ENCODE results near the gene DSCAM.

GRCh38 chr21:40846103-40846502, 855 bp downstream of the DSCAM start:
- TF ChIP-seq TAF1 (IDR thresholded peaks at IDR 0.05; ENCODE audit: low read depth) (no peak), MAX (IDR thresholded peaks at IDR 0.05) (no peak), TEAD4 (IDR thresholded peaks at IDR 0.05) (no peak), NFIC (IDR thresholded peaks at IDR 0.05) (no peak), REST (IDR thresholded peaks at IDR 0.05; ENCODE audit: low read depth) (no peak), TCF12 (IDR thresholded peaks at IDR 0.05; ENCODE audit: low read depth) (no peak), RAD21 (IDR thresholded peaks at IDR 0.05; ENCODE audit: low read depth) (no peak)

All from Ishikawa (cell line).